Daoy (cell line): ENCODE data around the gene PLEKHG4B. TPM values are rescaled to one million over a fixed set of nuclear protein-coding genes. Genes with fewer than 3 reads are reported as not detected.

Source experiments
- DNase-seq: peaks from one replicate; pipeline ENCODE4 v3.0.0-alpha.2; 2015; ENCODE audit warnings: low read depth
- total RNA-seq: library from RNA; depleted of rRNA; stranded (reverse); fragments of >200 nt; shearing (Covaris generic); gene quantifications from 2 replicates; pipeline ENCODE4 v1.2.3, GENCODE V29; 2014

Gene PLEKHG4B
- total RNA-seq, 1 experiment from 2014 or later, result 13.5 TPM

GRCh38 chr5:74503-75109, 17.4 kb upstream of the PLEKHG4B start:
- DNase-seq, result no peak

- no peak for DNase-seq
Observed at GRCh38 chr5:75331-76320, 16.3 kb upstream of the PLEKHG4B start.

- no peak for DNase-seq
Observed at GRCh38 chr5:76358-77169, 15.4 kb upstream of the PLEKHG4B start.

- DNase-seq, result no peak
Observed at GRCh38 chr5:77170-77501, 14.8 kb upstream of the PLEKHG4B start.

- no peak for DNase-seq
Observed at GRCh38 chr5:77546-77945, 14.4 kb upstream of the PLEKHG4B start.

GRCh38 chr5:77957-78804, 13.8 kb upstream of the PLEKHG4B start:
- DNase-seq, result peak; percentile 73

- no peak for DNase-seq
Observed at GRCh38 chr5:78805-79149, 13.2 kb upstream of the PLEKHG4B start.

- no peak for DNase-seq
Observed at GRCh38 chr5:79263-79662, 12.7 kb upstream of the PLEKHG4B start.

GRCh38 chr5:79821-80220, 12.1 kb upstream of the PLEKHG4B start:
- DNase-seq, result no peak

GRCh38 chr5:81391-82021, 10.5 kb upstream of the PLEKHG4B start:
- DNase-seq, result no peak

- DNase-seq, result peak; percentile 57
Observed at GRCh38 chr5:82097-82496, 9.9 kb upstream of the PLEKHG4B start.

GRCh38 chr5:82570-82969, 9.4 kb upstream of the PLEKHG4B start:
- no peak for DNase-seq

GRCh38 chr5:83029-83428, 8.9 kb upstream of the PLEKHG4B start:
- DNase-seq, result no peak

GRCh38 chr5:85334-85995, 6.5 kb upstream of the PLEKHG4B start:
- no peak for DNase-seq

GRCh38 chr5:89337-90286, 2.4 kb upstream of the PLEKHG4B start:
- no peak for DNase-seq

- DNase-seq, result peak; percentile 25
Observed at GRCh38 chr5:90590-91547, 1.1 kb upstream of the PLEKHG4B start.

GRCh38 chr5:92401-93220, 643 bp downstream of the PLEKHG4B start:
- peak; percentile 25 for DNase-seq
